Activated T-cell treated with anti-CD3 and anti-CD28 coated beads, Interleukin-2, amount 50 U/mL, for 24 hours (primary cell): ENCODE data around the gene IFT25.

Source experiments
- DNase-seq: peaks from one replicate; pipeline ENCODE4 v3.0.0-alpha.2; 2020
- H3K27ac Mint-ChIP-seq: 2 replicates; pipeline ENCODE4 v1.8.0; 2020; ENCODE audit warnings: mild to moderate bottlenecking, mixed read lengths
- H3K27me3 Mint-ChIP-seq: 2 replicates; pipeline ENCODE4 v1.8.0; 2020; ENCODE audit warnings: mixed read lengths
- H3K36me3 Mint-ChIP-seq: 2 replicates; pipeline ENCODE4 v1.8.0; 2020; ENCODE audit warnings: low read depth, mixed read lengths
- H3K4me1 Mint-ChIP-seq: 2 replicates; pipeline ENCODE4 v1.8.0; 2020; ENCODE audit warnings: low read depth, mixed read lengths
- H3K4me3 Mint-ChIP-seq: 2 replicates; pipeline ENCODE4 v1.8.0; 2020; ENCODE audit warnings: mild to moderate bottlenecking, moderate library complexity, mixed read lengths
- H3K9me3 Mint-ChIP-seq: 2 replicates; pipeline ENCODE4 v1.8.0; 2020; ENCODE audit warnings: mixed read lengths

IFT25 gene

GRCh38 chr1:53946252-53947171, 1.0 kb upstream of the IFT25 start, which contains the start of gene LRRC42:
Gene LRRC42, plus strand, starts transcription at chr1:53946350. Its CDS starts 5,650 bp downstream, at chr1:53952000.
- no peak for DNase-seq
- peaks cover 52% of the 10 kb centered on the region for H3K4me1 Mint-ChIP-seq

DNA sequence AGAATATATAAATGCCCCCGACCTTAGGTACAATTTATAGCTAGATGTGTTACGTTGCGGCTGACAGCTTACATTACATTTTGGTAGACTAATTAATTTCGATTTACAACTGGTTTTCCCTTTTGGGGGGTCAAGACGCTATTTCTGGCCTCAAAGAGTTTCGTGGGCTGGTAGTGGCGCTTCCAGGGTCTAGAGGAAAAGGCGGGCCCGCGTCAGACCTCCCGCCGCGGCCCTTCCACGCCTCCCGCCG, 391 bp downstream of the IFT25 start:
- Mint-ChIP-seq H3K4me3 (peak overlapping the region; percentile 96), H3K27me3 (no peaks in the 10 kb centered on the region), H3K27ac (peak overlapping the region; percentile 97), H3K9me3 (no peaks in the 10 kb centered on the region), H3K4me1 (peaks cover 54% of the 10 kb centered on the region), H3K36me3 (peaks cover 48% of the 10 kb centered on the region)
- DNase-seq: no peak

More at GRCh38 chr1:53946252-53947171, 1.0 kb upstream of the IFT25 start, which contains the start of gene LRRC42:
- Mint-ChIP-seq H3K9me3 (no peaks in the 10 kb centered on the region), H3K36me3 (peaks cover 56% of the 10 kb centered on the region), H3K27ac (peak within 1 kb of the TSS; percentile 97), H3K4me3 (peak within 1 kb of the TSS; percentile 96), H3K27me3 (no peaks in the 10 kb centered on the region)

- Mint-ChIP-seq H3K4me1 (peaks cover 55% of the 10 kb centered on the region), H3K4me3 (peak overlapping the region; percentile 96), H3K27me3 (no peaks in the 10 kb centered on the region), H3K9me3 (no peaks in the 10 kb centered on the region), H3K27ac (peak overlapping the region; percentile 97), H3K36me3 (peaks cover 49% of the 10 kb centered on the region)
- no peak for DNase-seq
Observed at GRCh38 chr1:53944469-53945182, 873 bp downstream of the IFT25 start.

DNA sequence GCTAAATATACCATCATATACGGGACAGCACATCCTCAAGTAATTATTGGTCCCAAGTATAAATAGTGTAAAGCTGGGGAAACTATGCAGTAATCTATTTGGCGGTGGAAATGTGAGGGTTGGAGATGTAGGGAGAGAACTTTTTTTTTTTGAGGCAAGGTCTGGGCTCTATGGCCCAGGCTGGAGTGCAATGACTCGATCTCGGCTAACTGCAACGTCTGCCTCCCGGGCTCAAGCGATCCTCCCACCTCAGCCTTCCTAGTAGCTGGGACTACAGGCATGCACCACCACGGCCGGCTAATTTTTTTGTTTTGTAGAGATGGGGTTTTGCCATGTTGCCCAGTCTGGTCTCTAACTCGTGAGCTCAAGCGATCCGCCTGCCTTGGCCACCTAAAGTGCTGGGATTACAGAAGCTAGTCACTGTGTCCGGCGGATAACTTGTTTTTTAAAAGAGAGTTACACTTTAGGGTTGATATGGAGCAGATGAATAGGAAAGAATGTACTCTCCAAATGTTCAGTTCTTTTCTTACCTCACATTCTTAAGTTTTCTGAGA, 1.9 kb downstream of the IFT25 start:
- Mint-ChIP-seq H3K27ac (peak overlapping the region; percentile 13), H3K4me3 (peak overlapping the region; percentile 96), H3K27me3 (no peaks in the 10 kb centered on the region), H3K9me3 (no peaks in the 10 kb centered on the region), H3K4me1 (peaks cover 57% of the 10 kb centered on the region), H3K36me3 (peaks cover 51% of the 10 kb centered on the region)
- no peak for DNase-seq

DNA sequence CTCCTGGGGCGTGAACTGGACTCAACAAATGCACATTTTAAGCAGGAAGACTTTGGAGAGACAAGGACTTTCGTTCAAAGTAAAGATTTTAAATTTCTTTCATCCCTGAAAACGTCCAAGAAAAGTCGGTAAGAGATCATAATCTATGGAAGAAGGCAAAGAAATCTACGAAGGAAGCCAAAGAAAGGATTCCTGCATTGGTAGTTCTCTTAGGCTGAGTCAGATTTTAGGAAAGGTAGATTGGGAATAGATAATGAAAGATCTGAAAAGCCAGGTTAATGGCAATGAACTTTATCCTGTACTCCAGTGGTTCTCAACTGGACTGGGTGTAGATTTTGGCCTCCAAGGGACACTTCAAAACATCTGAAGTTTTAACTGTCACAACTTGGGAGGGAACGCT, 2.4 kb downstream of the IFT25 start:
- H3K27me3 Mint-ChIP-seq: no peaks in the 10 kb centered on the region
- DNase-seq: no peak
- H3K27ac Mint-ChIP-seq: peak overlapping the region; percentile 55
- peak overlapping the region; percentile 96 for H3K4me3 Mint-ChIP-seq
- peaks cover 57% of the 10 kb centered on the region for H3K4me1 Mint-ChIP-seq
- no peaks in the 10 kb centered on the region for H3K9me3 Mint-ChIP-seq
- peaks cover 52% of the 10 kb centered on the region for H3K36me3 Mint-ChIP-seq

DNA sequence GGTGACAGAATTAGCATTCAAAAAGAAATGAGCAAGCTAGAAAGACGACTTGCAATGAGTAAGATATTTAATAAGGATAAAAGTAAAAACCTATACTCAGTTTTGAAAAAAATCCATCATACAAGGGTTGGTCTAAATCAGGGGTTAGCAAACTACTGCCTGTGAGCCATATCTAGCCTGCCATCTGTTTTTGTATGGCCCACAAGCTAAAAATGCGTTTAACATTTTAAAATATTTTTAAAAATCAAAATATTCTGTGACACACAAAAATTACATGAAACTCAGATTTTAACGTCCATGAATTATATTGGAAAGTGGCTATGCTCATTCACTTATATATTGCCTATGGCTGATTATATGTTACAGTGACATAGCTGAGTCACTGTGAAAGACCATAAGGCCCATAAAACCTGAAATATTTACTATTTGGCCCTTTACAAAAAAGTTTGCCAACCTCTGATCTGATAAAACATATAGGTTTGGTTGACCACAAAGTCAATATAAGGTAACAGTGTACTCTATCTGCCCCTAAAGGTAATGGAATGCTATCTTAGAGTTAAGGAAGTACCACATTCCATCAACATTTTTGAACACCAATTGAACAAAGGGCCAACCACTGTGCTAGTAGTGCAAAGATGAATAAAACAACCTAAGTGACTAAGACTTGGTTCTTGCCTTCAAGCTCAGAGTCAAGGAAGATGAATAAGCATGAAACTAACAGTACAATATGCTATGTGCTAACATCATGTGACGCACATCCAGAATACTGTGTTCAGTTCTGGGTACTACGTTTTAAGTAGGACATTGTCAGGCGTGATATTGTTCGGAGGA, 3.2 kb downstream of the IFT25 start:
- H3K36me3 Mint-ChIP-seq: peaks cover 53% of the 10 kb centered on the region
- peaks cover 53% of the 10 kb centered on the region for H3K4me1 Mint-ChIP-seq
- peak overlapping the region; percentile 55 for H3K27ac Mint-ChIP-seq
- no peaks in the 10 kb centered on the region for H3K9me3 Mint-ChIP-seq
- H3K4me3 Mint-ChIP-seq: peak overlapping the region; percentile 96
- no peaks in the 10 kb centered on the region for H3K27me3 Mint-ChIP-seq
- no peak for DNase-seq

DNA sequence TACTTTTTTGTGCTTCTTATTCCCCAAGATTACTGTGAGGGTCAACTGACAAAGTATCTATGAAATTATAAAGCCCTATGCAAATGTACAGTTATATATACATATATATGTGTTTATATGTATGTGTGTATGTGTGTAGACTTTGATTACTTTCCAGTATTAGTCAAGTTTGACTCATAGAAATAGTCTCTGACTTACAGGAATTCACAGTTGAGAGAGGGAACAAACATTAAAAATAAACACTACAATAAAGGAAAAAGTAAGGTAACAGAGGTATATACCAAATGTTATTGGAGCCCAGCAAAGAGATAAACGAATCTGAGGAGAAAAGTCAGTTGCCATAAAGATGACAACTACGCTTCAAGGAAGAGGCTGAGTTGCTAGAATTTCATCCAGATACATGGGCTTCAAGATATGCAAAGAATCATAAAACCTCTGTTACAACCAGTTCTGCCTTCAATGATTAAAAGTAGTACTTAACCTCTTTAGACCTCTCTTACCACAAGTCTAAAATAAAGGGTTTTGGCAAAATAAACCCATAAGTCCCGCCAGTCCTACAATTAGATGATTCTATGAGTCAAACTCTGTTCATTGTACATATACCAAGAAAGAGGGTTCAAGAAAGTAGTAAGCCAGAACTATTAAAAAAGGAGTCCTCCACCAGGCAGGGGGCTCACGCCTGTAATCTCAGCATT, 7.2 kb downstream of the IFT25 start:
- peak overlapping the region; percentile 27 for H3K27ac Mint-ChIP-seq
- H3K4me1 Mint-ChIP-seq: peaks cover 29% of the 10 kb centered on the region
- peaks cover 70% of the 10 kb centered on the region for H3K36me3 Mint-ChIP-seq
- DNase-seq: no peak
- H3K27me3 Mint-ChIP-seq: no peaks in the 10 kb centered on the region
- no peak overlapping the region for H3K4me3 Mint-ChIP-seq
- peaks cover 2% of the 10 kb centered on the region for H3K9me3 Mint-ChIP-seq

DNA sequence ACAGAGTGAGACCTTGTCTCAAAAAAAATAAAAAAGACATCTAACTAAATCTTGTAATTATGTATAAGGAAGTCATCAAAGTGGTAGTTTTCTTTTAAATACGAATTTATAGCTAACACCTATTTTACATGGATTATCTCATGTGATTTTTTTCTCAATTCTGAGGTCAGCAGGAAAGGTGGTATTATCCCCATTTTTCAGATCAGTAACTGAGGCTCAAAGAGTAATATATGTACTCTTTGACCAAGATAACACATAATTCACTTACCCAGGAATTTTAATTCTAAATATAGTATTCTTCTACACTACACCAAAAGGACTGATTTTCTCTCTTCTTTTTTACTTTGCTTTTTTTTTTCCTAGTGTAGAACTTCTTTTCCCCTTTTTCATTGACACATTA, 9.1 kb downstream of the IFT25 start:
- H3K4me3 Mint-ChIP-seq: no peak overlapping the region
- peaks cover 2% of the 10 kb centered on the region for H3K9me3 Mint-ChIP-seq
- H3K27me3 Mint-ChIP-seq: no peaks in the 10 kb centered on the region
- no peak overlapping the region for H3K27ac Mint-ChIP-seq
- DNase-seq: no peak
- H3K4me1 Mint-ChIP-seq: peaks cover 16% of the 10 kb centered on the region
- peaks cover 78% of the 10 kb centered on the region for H3K36me3 Mint-ChIP-seq

- Mint-ChIP-seq H3K27me3 (no peaks in the 10 kb centered on the region), H3K4me3 (no peak overlapping the region), H3K36me3 (peaks cover 85% of the 10 kb centered on the region), H3K9me3 (peaks cover 2% of the 10 kb centered on the region), H3K27ac (no peak overlapping the region), H3K4me1 (peaks cover 11% of the 10 kb centered on the region)
- DNase-seq: no peak
Observed at GRCh38 chr1:53934170-53934765, 11.2 kb downstream of the IFT25 start.

GRCh38 chr1:53931523-53931922, 14.0 kb downstream of the IFT25 start:
- Mint-ChIP-seq H3K4me1 (no peaks in the 10 kb centered on the region), H3K27ac (no peak overlapping the region), H3K36me3 (peaks cover 89% of the 10 kb centered on the region), H3K9me3 (peaks cover 2% of the 10 kb centered on the region), H3K27me3 (no peaks in the 10 kb centered on the region), H3K4me3 (no peak overlapping the region)
- DNase-seq: no peak

- no peak overlapping the region for H3K4me3 Mint-ChIP-seq
- peaks cover 86% of the 10 kb centered on the region for H3K36me3 Mint-ChIP-seq
- H3K4me1 Mint-ChIP-seq: no peaks in the 10 kb centered on the region
- no peaks in the 10 kb centered on the region for H3K27me3 Mint-ChIP-seq
- no peak for DNase-seq
- H3K27ac Mint-ChIP-seq: no peak overlapping the region
- H3K9me3 Mint-ChIP-seq: peaks cover 2% of the 10 kb centered on the region
Observed at GRCh38 chr1:53930932-53931331, 14.6 kb downstream of the IFT25 start.

DNA sequence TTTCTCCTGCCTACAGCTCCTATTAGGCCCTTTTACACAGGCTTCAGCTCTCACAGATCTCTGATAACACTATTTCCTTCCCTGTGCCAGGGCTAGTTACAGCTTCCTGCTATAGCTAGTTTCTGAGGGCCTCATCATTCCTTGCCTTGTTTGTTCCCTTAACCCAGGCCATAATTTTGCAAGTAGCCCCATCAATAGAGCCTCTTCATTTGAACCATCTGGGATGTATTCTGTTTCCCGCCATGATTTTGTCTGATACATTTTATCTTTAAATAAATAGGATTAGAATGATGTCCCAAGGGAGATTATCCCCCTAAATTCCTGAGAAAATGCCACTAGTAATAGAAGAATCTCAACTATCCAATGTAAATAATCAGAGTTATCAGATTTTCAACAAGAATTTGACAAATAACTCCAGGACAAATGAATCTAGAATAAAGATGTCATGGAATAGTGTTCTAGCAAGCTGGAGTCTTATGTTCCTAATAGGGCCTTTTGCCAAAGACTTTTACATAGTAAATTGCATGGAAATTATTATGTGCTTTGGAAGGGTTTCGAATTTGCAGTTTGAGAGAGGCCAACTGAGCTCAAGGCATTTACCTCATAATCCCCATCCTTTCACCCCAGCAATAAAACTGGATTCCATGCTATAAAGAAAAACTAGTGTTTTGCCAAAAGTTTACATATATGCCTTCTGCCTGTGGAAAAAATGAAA, 16.1 kb downstream of the IFT25 start:
- DNase-seq: no peak
- Mint-ChIP-seq H3K27ac (no peak overlapping the region), H3K36me3 (peaks cover 80% of the 10 kb centered on the region)

GRCh38 chr1:53927376-53927881, 18.1 kb downstream of the IFT25 start:
- Mint-ChIP-seq H3K9me3 (no peaks in the 10 kb centered on the region), H3K4me3 (no peak overlapping the region), H3K4me1 (peaks cover 1% of the 10 kb centered on the region), H3K27ac (no peak overlapping the region), H3K36me3 (peaks cover 82% of the 10 kb centered on the region), H3K27me3 (no peaks in the 10 kb centered on the region)
- no peak for DNase-seq

More for the DNA sequence above, 16.1 kb downstream of the IFT25 start:
- Mint-ChIP-seq H3K9me3 (no peaks in the 10 kb centered on the region), H3K4me1 (no peaks in the 10 kb centered on the region), H3K27me3 (no peaks in the 10 kb centered on the region), H3K4me3 (no peak overlapping the region)
